Measurements from ENCODE around the gene ZNF780B. TPM values are rescaled to one million over a fixed set of nuclear protein-coding genes. Genes with fewer than 3 reads are reported as not detected.

Gene ZNF780B
- total and polyA plus RNA-seq, 2 of the 8 experiments (the other 6 are each of a cell fraction or from before 2014, with no cell fraction given): 3.1 to 22.4 TPM

DNA sequence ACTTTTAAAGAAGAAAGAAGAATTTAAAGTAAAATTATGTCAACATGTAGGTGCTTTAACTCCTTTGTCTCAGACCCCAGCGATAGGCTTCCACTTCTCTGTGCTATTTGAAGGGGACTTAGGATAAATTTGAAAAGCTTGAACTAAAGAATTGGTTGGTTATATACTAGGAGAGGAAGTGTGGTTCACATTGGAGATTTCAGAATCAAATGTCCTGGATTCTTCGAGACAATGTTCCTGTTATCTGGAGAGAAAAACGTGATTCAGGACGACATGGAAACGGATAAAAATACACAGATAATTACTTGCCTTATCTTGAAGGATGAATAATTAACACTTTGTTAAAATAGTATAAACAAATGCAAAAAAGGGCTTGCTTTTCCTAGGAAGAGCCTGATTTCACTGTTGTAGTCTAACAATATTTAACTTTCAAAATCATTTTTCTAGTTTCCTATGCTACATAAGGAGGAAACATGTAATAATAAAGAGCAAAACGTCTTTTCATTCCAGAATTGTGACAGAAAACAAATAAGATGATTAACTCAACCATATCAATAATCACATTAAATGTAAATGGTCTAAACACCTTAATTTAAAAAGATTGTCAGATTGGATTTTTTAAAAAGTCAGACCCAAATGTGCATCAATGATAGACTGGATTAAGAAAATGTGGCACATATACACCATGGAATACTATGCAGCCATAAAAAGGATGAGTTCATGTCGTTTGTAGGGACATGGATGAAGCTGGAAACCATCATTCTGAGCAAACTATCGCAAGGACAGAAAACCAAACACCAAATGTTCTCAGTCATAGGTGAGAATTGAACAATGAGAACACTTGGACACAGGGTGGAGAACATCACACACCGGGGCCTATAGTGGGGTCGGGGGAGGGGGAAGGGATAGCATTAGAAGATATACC, 35.4 kb upstream of the ZNF780B start:
- Histone ChIP-seq H3K18ac (ENCODE audit: extremely low read depth, low read length) (no peak overlapping the region), H3K79me1 (ENCODE audit: low read depth, low read length) (no peaks in the 10 kb centered on the region), H4K20me1 (replicated peaks in 1 of 2; ENCODE audit: control insufficient read depth in 1 of 2, insufficient read depth in 2 of 2, low read length in 2 of 2) (no peaks in the 10 kb centered on the region), H2AK5ac (ENCODE audit: low read depth, low read length) (no peak overlapping the region), H3K56ac (replicated peaks; ENCODE audit: insufficient read length, low read depth, low read length) (no peak overlapping the region), H4K91ac (replicated peaks; ENCODE audit: insufficient read length, low read length) (no peak overlapping the region), H2AFZ (ENCODE audit: low read length) (peak overlapping the region; percentile 78), H3K9ac (replicated peaks in 1 of 4; ENCODE audit: extremely low read depth in 1 of 4, low read depth in 3 of 4, low read length in 3 of 4) (peak overlapping the region in 2 of 4 experiments; percentile 15 to 26; a peak in 1 of 7 replicates), H3K27ac (ENCODE audit: low read depth, low read length) (no peak overlapping the region), H3K36me3 (ENCODE audit: control insufficient read depth in 2 of 4, insufficient read depth in 4 of 4, low read length in 3 of 4) (no peaks in the 10 kb centered on the region), H3K9me3 (ENCODE audit: insufficient read depth in 2 of 2, low read depth in 1 of 2, low read length in 1 of 2) (no peaks in the 10 kb centered on the region), H3K79me2 (ENCODE audit: control insufficient read depth in 1 of 2, insufficient read depth in 2 of 2, low read length in 2 of 2) (peaks cover 0 to 31% of the 10 kb centered on the region in 2 experiments; a peak in 2 of 4 replicates), H3K27me3 (replicated peaks in 1 of 4; ENCODE audit: control insufficient read depth in 3 of 4, extremely low read depth in 1 of 4, insufficient read depth in 3 of 4, low read length in 3 of 4) (no peaks in the 10 kb centered on the region; a peak in 1 of 7 replicates), H2BK20ac (ENCODE audit: low read length) (no peak overlapping the region), H2BK15ac (ENCODE audit: low read length) (no peak overlapping the region), H4K5ac (ENCODE audit: insufficient read length, low read depth, low read length) (peak overlapping the region; percentile 62), H2BK5ac (ENCODE audit: low read depth, low read length) (no peak overlapping the region), H4K8ac (ENCODE audit: extremely low read depth, insufficient read depth, low read length) (no peak overlapping the region), H2BK120ac (replicated peaks; ENCODE audit: low read depth, low read length) (no peak overlapping the region), H3K4me1 (replicated peaks in 1 of 4; ENCODE audit: control insufficient read depth in 3 of 4, insufficient read depth in 4 of 4, low read length in 3 of 4) (peaks cover 0 to 2% (median 0%) of the 10 kb centered on the region in 4 experiments; a peak in 1 of 7 replicates), H3K4ac (replicated peaks; ENCODE audit: insufficient read length, low read depth, low read length) (no peak overlapping the region), H3K14ac (ENCODE audit: insufficient read length) (no peak overlapping the region), H3K4me3 (ENCODE audit: extremely low read depth in 1 of 4, insufficient read depth in 2 of 4, low read depth in 3 of 4, low read length in 4 of 4) (peak overlapping the region; percentile 79 to 100 (median 86)), H3K23ac (ENCODE audit: insufficient read length) (no peak overlapping the region), H3K23me2 (ENCODE audit: low read depth, low read length) (peaks cover 5% of the 10 kb centered on the region), H2BK12ac (ENCODE audit: low read depth, low read length) (no peak overlapping the region), H3K4me2 (ENCODE audit: insufficient read depth in 1 of 2, low read depth in 2 of 2, low read length in 2 of 2) (peak overlapping the region; percentile 68 to 98)
- DNase-seq (ENCODE audit: low read depth in 1 of 2, low spot score in 2 of 2) (no peak), FAIRE-seq (no peak)
- 57% methylated on average over 10 of the region's 10 CpGs; no CpG with 5 or more reads in 1 of the 2 experiments for whole genome bisulfite sequencing, 2 experiments (ENCODE audit: extremely low coverage in 1 of 2, insufficient coverage in 1 of 2, insufficient read length in 1 of 2, insufficient replicate concordance in 2 of 2, low coverage in 1 of 2, low lambda C conversion rate in 2 of 2, missing lambda C conversion rate in 1 of 2)
- CTCF ChIA-PET (ENCODE audit: partially characterized antibody): interaction anchor here (0.6 to 0.7 kb wide), 2 partner anchors 39 to 122 kb away, joined by 4 to 5 read pairs; no protein-coding TSS in a partner anchor
- POLR2A ChIA-PET (ENCODE audit: partially characterized antibody): interaction anchor here (0.8 to 1.7 kb wide), 3 partner anchors 35 to 125 kb away, joined by 3 to 8 read pairs (median 3); partner anchors contain the start of gene ZNF780B
- TF ChIP-seq SIN3A (conservative IDR thresholded peaks at IDR 0.05 in 1 of 2, IDR thresholded peaks at IDR 0.05 in 1 of 2; ENCODE audit: low read depth in 1 of 2, low read length in 2 of 2) (no peak), HDAC6 (IDR thresholded peaks at IDR 0.05; ENCODE audit: low read depth, low read length) (no peak), CEBPB (IDR thresholded peaks at IDR 0.05; ENCODE audit: low read depth, low read length) (no peak), ZNF274 (IDR thresholded peaks at IDR 0.05; ENCODE audit: borderline replicate concordance, extremely low read depth, low read length) (no peak), PHF8 (conservative IDR thresholded peaks at IDR 0.05; ENCODE audit: low read depth, low read length) (no peak), GABPA (IDR thresholded peaks at IDR 0.05; ENCODE audit: borderline replicate concordance, insufficient read depth, low read length) (no peak), CTBP2 (IDR thresholded peaks at IDR 0.05; ENCODE audit: borderline replicate concordance, insufficient read depth, insufficient read length, low read length) (no peak), RFX5 (IDR thresholded peaks at IDR 0.05; ENCODE audit: borderline replicate concordance, low read depth, low read length) (no peak), RAD21 (IDR thresholded peaks at IDR 0.05 in 1 of 2, conservative IDR thresholded peaks at IDR 0.05 in 1 of 2; ENCODE audit: low read depth in 2 of 2, low read length in 2 of 2) (no peak)

Data from H1 (cell line).